Neural cell (in vitro differentiated cells): ENCODE results near the gene ACTR1A. TPM values are rescaled to one million over a fixed set of nuclear protein-coding genes. Genes with fewer than 3 reads are reported as not detected.

ENCODE experiments used
- H2AFZ ChIP-seq: fragments of 200-600, 300-800 bp; sonication (generic), shearing (Covaris generic); 2 replicates; pipeline ENCODE4 v1.6.0; 2014; ENCODE audit warnings: low read depth, mild to moderate bottlenecking, antibody characterized with exemption, low read length, moderate library complexity
- H3F3A ChIP-seq: fragments of 200-600 bp; shearing (Covaris generic); 2 replicates; pipeline ENCODE4 v1.6.1; 2016; ENCODE audit warnings: mild to moderate bottlenecking, moderate library complexity, mixed read lengths, antibody characterized with exemption, low read length; ENCODE audit not compliant: insufficient read depth, poor library complexity, severe bottlenecking
- H3K27ac ChIP-seq: fragments of 200-600, 300-800 bp; sonication (generic), shearing (Covaris generic); 2 replicates; pipeline ENCODE4 v1.5.1; 2014; ENCODE audit warnings: mild to moderate bottlenecking, low read length, moderate library complexity
- H3K27me3 ChIP-seq: fragments of 300-800, 200-600 bp; sonication (generic), shearing (Covaris generic); 2 replicates; pipeline ENCODE4 v1.6.0; 2014; ENCODE audit warnings: mild to moderate bottlenecking, low read depth, low read length, moderate library complexity; ENCODE audit not compliant: insufficient read depth
- H3K36me3 ChIP-seq: fragments of 300-800, 200-600 bp; sonication (generic), shearing (Covaris generic); 2 replicates; pipeline ENCODE4 v1.5.1; 2014; ENCODE audit warnings: mild to moderate bottlenecking, antibody characterized with exemption, low read length, moderate library complexity; ENCODE audit not compliant: insufficient read depth
- H3K4me2 ChIP-seq: fragments of 300-800, 200-600 bp; sonication (generic), shearing (Covaris generic); 2 replicates; pipeline ENCODE4 v1.6.0; 2014; ENCODE audit warnings: mild to moderate bottlenecking, low read length
- H3K4me3 ChIP-seq: fragments of 300-800, 200-600 bp; sonication (generic), shearing (Covaris generic); 2 replicates; pipeline ENCODE4 v1.5.1; 2014; ENCODE audit warnings: mild to moderate bottlenecking, low read length, moderate library complexity
- H3K79me2 ChIP-seq: fragments of 200-600 bp; shearing (Covaris generic); replicated peaks from 2 replicates; pipeline ENCODE4 v1.6.0; 2014; ENCODE audit warnings: mild to moderate bottlenecking, low read length, moderate library complexity; ENCODE audit not compliant: insufficient read depth
- H3K9ac ChIP-seq: fragments of 300-800, 200-600 bp; sonication (generic), shearing (Covaris generic); 2 replicates; pipeline ENCODE4 v1.6.1; 2016; ENCODE audit warnings: mild to moderate bottlenecking, low read length, mixed read lengths
- H3K9me2 ChIP-seq: fragments of 200-600 bp; shearing (Covaris generic); 2 replicates; pipeline ENCODE4 v1.6.1; 2016; ENCODE audit warnings: mild to moderate bottlenecking, low read length, mixed read lengths; ENCODE audit not compliant: insufficient read depth
- H3K9me3 ChIP-seq: fragments of 200-600, 300-800 bp; sonication (generic), shearing (Covaris generic); 2 replicates; pipeline ENCODE4 v1.6.1; 2016; ENCODE audit warnings: mild to moderate bottlenecking, mixed run types, low read length, moderate library complexity, mixed read lengths
- H4K20me1 ChIP-seq: fragments of 200-600 bp; shearing (Covaris generic); 2 replicates; pipeline ENCODE4 v1.6.1; 2016; ENCODE audit warnings: mild to moderate bottlenecking, mixed run types; ENCODE audit not compliant: insufficient read depth
- EP300 ChIP-seq: fragments of 450-650 bp; conservative IDR thresholded peaks from 2 replicates; pipeline ENCODE4 v1.6.1; 2014; ENCODE audit warnings: antibody characterized with exemption, mild to moderate bottlenecking, moderate library complexity; ENCODE audit not compliant: poor library complexity, severe bottlenecking
- EZH2 ChIP-seq: fragments of 200-600, 300-800 bp; shearing (Covaris generic), sonication (generic); IDR thresholded peaks from 2 replicates; pipeline ENCODE4 v1.6.1; 2014; ENCODE audit warnings: antibody characterized with exemption, low read length, borderline replicate concordance, mild to moderate bottlenecking; ENCODE audit not compliant: insufficient read depth, poor library complexity, severe bottlenecking
- MXI1 ChIP-seq: fragments of 450-650 bp; conservative IDR thresholded peaks from 2 replicates; pipeline ENCODE4 v1.6.1; 2014; ENCODE audit warnings: antibody characterized with exemption, mild to moderate bottlenecking; ENCODE audit not compliant: poor library complexity, severe bottlenecking
- POLR2AphosphoS5 ChIP-seq: IDR thresholded peaks from 2 replicates; pipeline ENCODE4 v1.6.1; 2012
- RAD21 ChIP-seq: fragments of 450-650 bp; conservative IDR thresholded peaks from 2 replicates; pipeline ENCODE4 v1.6.1; 2014; ENCODE audit warnings: antibody characterized with exemption, mild to moderate bottlenecking, moderate library complexity
- REST ChIP-seq: IDR thresholded peaks from 2 replicates; pipeline ENCODE4 v1.6.1; 2012; ENCODE audit warnings: borderline replicate concordance
- SMC3 ChIP-seq: fragments of 450-650 bp; conservative IDR thresholded peaks from 2 replicates; pipeline ENCODE4 v1.6.1; 2014; ENCODE audit warnings: antibody characterized with exemption, mild to moderate bottlenecking, moderate library complexity; ENCODE audit not compliant: poor library complexity
- TAF1 ChIP-seq: IDR thresholded peaks from 2 replicates; pipeline ENCODE4 v1.6.1; 2012; ENCODE audit warnings: low read depth
- polyA plus RNA-seq: library from polyadenylated mRNA; depleted of rRNA; stranded (reverse); fragments of >200 nt; gene quantifications from 2 replicates; pipeline ENCODE4 v1.2.3, GENCODE V29; 2014
- TF ChIP-seq, protein P1 (sequence below): fragments of 450-650 bp; IDR thresholded peaks from 2 replicates; pipeline ENCODE4 v1.5.1; 2014; ENCODE audit warnings: antibody characterized with exemption, mild to moderate bottlenecking, moderate library complexity; ENCODE audit not compliant: poor library complexity, severe bottlenecking

The ACTR1A gene
- polyA plus RNA-seq, 1 donor from 2014 or later: 316 TPM

- Histone ChIP-seq H3K4me2 (no peak overlapping the region), H3K9me3 (no peaks in the 10 kb centered on the region), H3K9me2 (no peaks in the 10 kb centered on the region), H3F3A (no peaks in the 10 kb centered on the region), H3K27me3 (no peaks in the 10 kb centered on the region), H3K36me3 (no peaks in the 10 kb centered on the region), H4K20me1 (no peaks in the 10 kb centered on the region), H3K27ac (no peak overlapping the region), H3K79me2 (peaks cover 4% of the 10 kb centered on the region), H3K9ac (no peak overlapping the region), H2AFZ (no peak overlapping the region), H3K4me3 (no peak overlapping the region)
- TF ChIP-seq, protein P1, sequence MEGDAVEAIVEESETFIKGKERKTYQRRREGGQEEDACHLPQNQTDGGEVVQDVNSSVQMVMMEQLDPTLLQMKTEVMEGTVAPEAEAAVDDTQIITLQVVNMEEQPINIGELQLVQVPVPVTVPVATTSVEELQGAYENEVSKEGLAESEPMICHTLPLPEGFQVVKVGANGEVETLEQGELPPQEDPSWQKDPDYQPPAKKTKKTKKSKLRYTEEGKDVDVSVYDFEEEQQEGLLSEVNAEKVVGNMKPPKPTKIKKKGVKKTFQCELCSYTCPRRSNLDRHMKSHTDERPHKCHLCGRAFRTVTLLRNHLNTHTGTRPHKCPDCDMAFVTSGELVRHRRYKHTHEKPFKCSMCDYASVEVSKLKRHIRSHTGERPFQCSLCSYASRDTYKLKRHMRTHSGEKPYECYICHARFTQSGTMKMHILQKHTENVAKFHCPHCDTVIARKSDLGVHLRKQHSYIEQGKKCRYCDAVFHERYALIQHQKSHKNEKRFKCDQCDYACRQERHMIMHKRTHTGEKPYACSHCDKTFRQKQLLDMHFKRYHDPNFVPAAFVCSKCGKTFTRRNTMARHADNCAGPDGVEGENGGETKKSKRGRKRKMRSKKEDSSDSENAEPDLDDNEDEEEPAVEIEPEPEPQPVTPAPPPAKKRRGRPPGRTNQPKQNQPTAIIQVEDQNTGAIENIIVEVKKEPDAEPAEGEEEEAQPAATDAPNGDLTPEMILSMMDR: no peak
- TF ChIP-seq MXI1 (no peak), EZH2 (no peak), REST (no peak), SMC3 (no peak)
Observed at GRCh38 chr10:102519246-102519825, 16.8 kb upstream of the ACTR1A start.

- no peaks in the 10 kb centered on the region for H4K20me1 ChIP-seq
- no peaks in the 10 kb centered on the region for H3K79me2 ChIP-seq
Observed at GRCh38 chr10:102517553-102517952, 15.0 kb upstream of the ACTR1A start.

More at GRCh38 chr10:102517553-102517952, 15.0 kb upstream of the ACTR1A start:
- no peaks in the 10 kb centered on the region for H3K36me3 ChIP-seq
- H3K4me2 ChIP-seq: no peak overlapping the region
- H3F3A ChIP-seq: no peaks in the 10 kb centered on the region
- H3K9ac ChIP-seq: no peak overlapping the region
- no peak overlapping the region for H3K27ac ChIP-seq
- no peak overlapping the region for H2AFZ ChIP-seq
- no peaks in the 10 kb centered on the region for H3K9me2 ChIP-seq
- H3K27me3 ChIP-seq: no peaks in the 10 kb centered on the region
- no peak for TF ChIP-seq EZH2
- TF ChIP-seq SMC3: no peak
- TF ChIP-seq MXI1: no peak
- no peak for TF ChIP-seq EP300
- TF ChIP-seq POLR2AphosphoS5: no peak
- no peak for TF ChIP-seq TAF1
- TF ChIP-seq REST: no peak
- TF ChIP-seq, protein P1: no peak
- no peak for TF ChIP-seq RAD21
- H3K4me3 ChIP-seq: no peak overlapping the region
- no peaks in the 10 kb centered on the region for H3K9me3 ChIP-seq
